SK-N-SH treated with all-trans-retinoic acid at 6 μM for 48 hours (cell line): Measurements from ENCODE around the gene PTGS1.
"Not testable (repeated sequence)": the region's sequence is repeated elsewhere in the genome, so short reads cannot be mapped to it uniquely, and the experiment has no call there.

Experiments used
- ATAC-seq: fragments of 200-7000 bp; cut with Tn5 transposase; 3 replicates; pipeline ENCODE4 v1.9.1; 2020; ENCODE audit warnings: mild to moderate bottlenecking, moderate library complexity
- BACH2 ChIP-seq: fragments of 250-450 bp; sonication (Bioruptor Pico); IDR thresholded peaks from 2 replicates; pipeline ENCODE4 v1.9.0; 2021; ENCODE audit warnings: mild to moderate bottlenecking, borderline replicate concordance
- CREB5 ChIP-seq: fragments of 250-450 bp; sonication (Bioruptor Pico); IDR thresholded peaks from 2 replicates; pipeline ENCODE4 v1.5.1; 2020; ENCODE audit warnings: low read depth, mild to moderate bottlenecking, moderate library complexity
- CSDC2 ChIP-seq: fragments of 250-450 bp; sonication (Bioruptor Pico); IDR thresholded peaks from 2 replicates; pipeline ENCODE4 v1.5.0; 2020; ENCODE audit warnings: mild to moderate bottlenecking, moderate library complexity
- ESRRG ChIP-seq: fragments of 250-450 bp; sonication (Bioruptor Pico); IDR thresholded peaks from 2 replicates; pipeline ENCODE4 v1.6.1; 2021; ENCODE audit warnings: mild to moderate bottlenecking
- GLIS3 ChIP-seq: fragments of 250-450 bp; sonication (Bioruptor Pico); IDR thresholded peaks from 2 replicates; pipeline ENCODE4 v1.5.0; 2020; ENCODE audit warnings: mild to moderate bottlenecking, moderate library complexity
- ISL1 ChIP-seq: fragments of 250-450 bp; sonication (Bioruptor Pico); IDR thresholded peaks from 2 replicates; pipeline ENCODE4 v2.1.2; 2022; ENCODE audit warnings: mild to moderate bottlenecking, moderate library complexity
- OSR1 ChIP-seq: fragments of 250-450 bp; sonication (Bioruptor Pico); IDR thresholded peaks from 2 replicates; pipeline ENCODE4 v1.8.0; 2022; ENCODE audit warnings: moderate library complexity, mild to moderate bottlenecking, inconsistent platforms
- PPARA ChIP-seq: fragments of 250-450 bp; sonication (Bioruptor Pico); IDR thresholded peaks from 2 replicates; pipeline ENCODE4 v1.5.0; 2020; ENCODE audit warnings: mild to moderate bottlenecking, borderline replicate concordance
- RARB ChIP-seq: fragments of 250-450 bp; sonication (Bioruptor Pico); IDR thresholded peaks from 2 replicates; pipeline ENCODE4 v1.8.0; 2021; ENCODE audit warnings: mild to moderate bottlenecking, moderate library complexity
- SNAI2 ChIP-seq: fragments of 250-450 bp; sonication (Bioruptor Pico); IDR thresholded peaks from 2 replicates; pipeline ENCODE4 v1.5.0; 2020; ENCODE audit warnings: mild to moderate bottlenecking, moderate library complexity
- TCF4 ChIP-seq: fragments of 250-450 bp; sonication (Bioruptor Pico); IDR thresholded peaks from 2 replicates; pipeline ENCODE4 v1.8.0; 2021; ENCODE audit warnings: mild to moderate bottlenecking, moderate library complexity, borderline replicate concordance
- ZC3H10 ChIP-seq: fragments of 250-450 bp; sonication (Bioruptor Pico); IDR thresholded peaks from 2 replicates; pipeline ENCODE4 v1.5.1; 2021; ENCODE audit warnings: mild to moderate bottlenecking, moderate library complexity
- ZFP3 ChIP-seq: fragments of 250-450 bp; sonication (Bioruptor Pico); IDR thresholded peaks from 2 replicates; pipeline ENCODE4 v1.5.0; 2020; ENCODE audit warnings: mild to moderate bottlenecking, moderate library complexity
- ZFP30 ChIP-seq: fragments of 450-650 bp; formaldehyde crosslinking; IDR thresholded peaks from 2 replicates; pipeline ENCODE4 v1.5.0; 2022; ENCODE audit warnings: mild to moderate bottlenecking, moderate library complexity
- ZNF565 ChIP-seq: fragments of 450-650 bp; formaldehyde crosslinking; conservative IDR thresholded peaks from 2 replicates; pipeline ENCODE4 v1.5.0; 2020; ENCODE audit warnings: low read depth, mild to moderate bottlenecking, moderate library complexity
- ZNF70 ChIP-seq: fragments of 450-650 bp; formaldehyde crosslinking; IDR thresholded peaks from 2 replicates; pipeline ENCODE4 v1.5.0; 2020; ENCODE audit warnings: mild to moderate bottlenecking, moderate library complexity
- ZNF8 ChIP-seq: fragments of 450-650 bp; formaldehyde crosslinking; IDR thresholded peaks from 2 replicates; pipeline ENCODE4 v1.5.0; 2020; ENCODE audit warnings: mild to moderate bottlenecking, moderate library complexity
- TF ChIP-seq, protein P1 (sequence below): fragments of 250-450 bp; sonication (Bioruptor Pico); IDR thresholded peaks from 2 replicates; pipeline ENCODE4 v1.5.1; 2021; ENCODE audit warnings: mild to moderate bottlenecking, moderate library complexity
- TF ChIP-seq, protein P2 (sequence below): fragments of 250-450 bp; sonication (Bioruptor Pico); IDR thresholded peaks from 2 replicates; pipeline ENCODE4 v1.8.0; 2021; ENCODE audit warnings: low read depth, mild to moderate bottlenecking, moderate library complexity, borderline replicate concordance
- TF ChIP-seq, protein P3 (sequence below): fragments of 250-450 bp; sonication (Bioruptor Pico); IDR thresholded peaks from 2 replicates; pipeline ENCODE4 v1.8.0; 2020; ENCODE audit warnings: mild to moderate bottlenecking, moderate library complexity, borderline replicate concordance
- TF ChIP-seq, protein P4 (sequence below): fragments of 250-450 bp; sonication (Bioruptor Pico); IDR thresholded peaks from 2 replicates; pipeline ENCODE4 v1.5.0; 2020; ENCODE audit warnings: mild to moderate bottlenecking, moderate library complexity

PTGS1 gene

DNA sequence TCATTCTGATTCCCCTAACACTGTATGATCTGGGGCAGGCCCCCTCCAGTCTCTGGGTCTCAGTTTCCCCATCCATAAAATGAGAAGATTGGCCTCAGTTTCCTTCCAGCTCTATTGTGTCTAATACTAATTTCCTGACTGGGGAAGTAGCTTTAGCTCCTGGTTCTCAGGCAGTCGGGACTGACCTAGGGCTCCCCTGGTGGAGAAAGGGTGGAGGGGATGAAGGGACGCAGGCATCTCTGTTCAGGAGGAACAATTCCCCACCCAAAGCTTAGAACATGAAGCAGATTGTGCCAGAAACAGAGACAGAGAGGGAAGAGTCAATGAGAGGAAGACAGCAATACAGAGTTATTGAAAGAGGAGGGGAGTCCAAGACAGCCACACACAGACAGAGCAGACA, 14.2 kb upstream of the PTGS1 start:
- ATAC-seq: peak; percentile 69; the same call in 2 of the 3 replicates
- no peak for TF ChIP-seq PPARA (CRISPR knock-in tag)
- no peak for TF ChIP-seq ISL1 (CRISPR knock-in tag)
- TF ChIP-seq, protein P1, sequence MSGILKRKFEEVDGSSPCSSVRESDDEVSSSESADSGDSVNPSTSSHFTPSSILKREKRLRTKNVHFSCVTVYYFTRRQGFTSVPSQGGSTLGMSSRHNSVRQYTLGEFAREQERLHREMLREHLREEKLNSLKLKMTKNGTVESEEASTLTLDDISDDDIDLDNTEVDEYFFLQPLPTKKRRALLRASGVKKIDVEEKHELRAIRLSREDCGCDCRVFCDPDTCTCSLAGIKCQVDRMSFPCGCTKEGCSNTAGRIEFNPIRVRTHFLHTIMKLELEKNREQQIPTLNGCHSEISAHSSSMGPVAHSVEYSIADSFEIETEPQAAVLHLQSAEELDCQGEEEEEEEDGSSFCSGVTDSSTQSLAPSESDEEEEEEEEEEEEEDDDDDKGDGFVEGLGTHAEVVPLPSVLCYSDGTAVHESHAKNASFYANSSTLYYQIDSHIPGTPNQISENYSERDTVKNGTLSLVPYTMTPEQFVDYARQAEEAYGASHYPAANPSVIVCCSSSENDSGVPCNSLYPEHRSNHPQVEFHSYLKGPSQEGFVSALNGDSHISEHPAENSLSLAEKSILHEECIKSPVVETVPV: no peak
- no peak for TF ChIP-seq CSDC2 (CRISPR knock-in tag)
- TF ChIP-seq SNAI2: no peak
- TF ChIP-seq, protein P2, sequence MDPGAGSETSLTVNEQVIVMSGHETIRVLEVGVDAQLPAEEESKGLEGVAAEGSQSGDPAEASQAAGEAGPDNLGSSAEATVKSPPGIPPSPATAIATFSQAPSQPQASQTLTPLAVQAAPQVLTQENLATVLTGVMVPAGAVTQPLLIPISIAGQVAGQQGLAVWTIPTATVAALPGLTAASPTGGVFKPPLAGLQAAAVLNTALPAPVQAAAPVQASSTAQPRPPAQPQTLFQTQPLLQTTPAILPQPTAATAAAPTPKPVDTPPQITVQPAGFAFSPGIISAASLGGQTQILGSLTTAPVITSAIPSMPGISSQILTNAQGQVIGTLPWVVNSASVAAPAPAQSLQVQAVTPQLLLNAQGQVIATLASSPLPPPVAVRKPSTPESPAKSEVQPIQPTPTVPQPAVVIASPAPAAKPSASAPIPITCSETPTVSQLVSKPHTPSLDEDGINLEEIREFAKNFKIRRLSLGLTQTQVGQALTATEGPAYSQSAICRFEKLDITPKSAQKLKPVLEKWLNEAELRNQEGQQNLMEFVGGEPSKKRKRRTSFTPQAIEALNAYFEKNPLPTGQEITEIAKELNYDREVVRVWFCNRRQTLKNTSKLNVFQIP (CRISPR knock-in tag): no peak
- TF ChIP-seq ZFP30 (CRISPR knock-in tag): no peak
- no peak for TF ChIP-seq ZC3H10
- TF ChIP-seq, protein P3, sequence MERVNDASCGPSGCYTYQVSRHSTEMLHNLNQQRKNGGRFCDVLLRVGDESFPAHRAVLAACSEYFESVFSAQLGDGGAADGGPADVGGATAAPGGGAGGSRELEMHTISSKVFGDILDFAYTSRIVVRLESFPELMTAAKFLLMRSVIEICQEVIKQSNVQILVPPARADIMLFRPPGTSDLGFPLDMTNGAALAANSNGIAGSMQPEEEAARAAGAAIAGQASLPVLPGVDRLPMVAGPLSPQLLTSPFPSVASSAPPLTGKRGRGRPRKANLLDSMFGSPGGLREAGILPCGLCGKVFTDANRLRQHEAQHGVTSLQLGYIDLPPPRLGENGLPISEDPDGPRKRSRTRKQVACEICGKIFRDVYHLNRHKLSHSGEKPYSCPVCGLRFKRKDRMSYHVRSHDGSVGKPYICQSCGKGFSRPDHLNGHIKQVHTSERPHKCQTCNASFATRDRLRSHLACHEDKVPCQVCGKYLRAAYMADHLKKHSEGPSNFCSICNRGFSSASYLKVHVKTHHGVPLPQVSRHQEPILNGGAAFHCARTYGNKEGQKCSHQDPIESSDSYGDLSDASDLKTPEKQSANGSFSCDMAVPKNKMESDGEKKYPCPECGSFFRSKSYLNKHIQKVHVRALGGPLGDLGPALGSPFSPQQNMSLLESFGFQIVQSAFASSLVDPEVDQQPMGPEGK (CRISPR knock-in tag): no peak
- no peak for TF ChIP-seq OSR1
- TF ChIP-seq ZNF8 (CRISPR knock-in tag): no peak
- TF ChIP-seq, protein P4, sequence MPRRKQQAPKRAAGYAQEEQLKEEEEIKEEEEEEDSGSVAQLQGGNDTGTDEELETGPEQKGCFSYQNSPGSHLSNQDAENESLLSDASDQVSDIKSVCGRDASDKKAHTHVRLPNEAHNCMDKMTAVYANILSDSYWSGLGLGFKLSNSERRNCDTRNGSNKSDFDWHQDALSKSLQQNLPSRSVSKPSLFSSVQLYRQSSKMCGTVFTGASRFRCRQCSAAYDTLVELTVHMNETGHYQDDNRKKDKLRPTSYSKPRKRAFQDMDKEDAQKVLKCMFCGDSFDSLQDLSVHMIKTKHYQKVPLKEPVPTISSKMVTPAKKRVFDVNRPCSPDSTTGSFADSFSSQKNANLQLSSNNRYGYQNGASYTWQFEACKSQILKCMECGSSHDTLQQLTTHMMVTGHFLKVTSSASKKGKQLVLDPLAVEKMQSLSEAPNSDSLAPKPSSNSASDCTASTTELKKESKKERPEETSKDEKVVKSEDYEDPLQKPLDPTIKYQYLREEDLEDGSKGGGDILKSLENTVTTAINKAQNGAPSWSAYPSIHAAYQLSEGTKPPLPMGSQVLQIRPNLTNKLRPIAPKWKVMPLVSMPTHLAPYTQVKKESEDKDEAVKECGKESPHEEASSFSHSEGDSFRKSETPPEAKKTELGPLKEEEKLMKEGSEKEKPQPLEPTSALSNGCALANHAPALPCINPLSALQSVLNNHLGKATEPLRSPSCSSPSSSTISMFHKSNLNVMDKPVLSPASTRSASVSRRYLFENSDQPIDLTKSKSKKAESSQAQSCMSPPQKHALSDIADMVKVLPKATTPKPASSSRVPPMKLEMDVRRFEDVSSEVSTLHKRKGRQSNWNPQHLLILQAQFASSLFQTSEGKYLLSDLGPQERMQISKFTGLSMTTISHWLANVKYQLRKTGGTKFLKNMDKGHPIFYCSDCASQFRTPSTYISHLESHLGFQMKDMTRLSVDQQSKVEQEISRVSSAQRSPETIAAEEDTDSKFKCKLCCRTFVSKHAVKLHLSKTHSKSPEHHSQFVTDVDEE (CRISPR knock-in tag): no peak
- TF ChIP-seq GLIS3 (CRISPR knock-in tag): no peak
- no peak for TF ChIP-seq BACH2 (CRISPR knock-in tag)
- TF ChIP-seq TCF4 (CRISPR knock-in tag): no peak
- TF ChIP-seq ZFP3 (CRISPR knock-in tag): no peak
- no peak for TF ChIP-seq ZNF565 (CRISPR knock-in tag)
- TF ChIP-seq ESRRG (CRISPR knock-in tag): no peak
- TF ChIP-seq RARB: no peak
- TF ChIP-seq CREB5 (CRISPR knock-in tag): no peak

DNA sequence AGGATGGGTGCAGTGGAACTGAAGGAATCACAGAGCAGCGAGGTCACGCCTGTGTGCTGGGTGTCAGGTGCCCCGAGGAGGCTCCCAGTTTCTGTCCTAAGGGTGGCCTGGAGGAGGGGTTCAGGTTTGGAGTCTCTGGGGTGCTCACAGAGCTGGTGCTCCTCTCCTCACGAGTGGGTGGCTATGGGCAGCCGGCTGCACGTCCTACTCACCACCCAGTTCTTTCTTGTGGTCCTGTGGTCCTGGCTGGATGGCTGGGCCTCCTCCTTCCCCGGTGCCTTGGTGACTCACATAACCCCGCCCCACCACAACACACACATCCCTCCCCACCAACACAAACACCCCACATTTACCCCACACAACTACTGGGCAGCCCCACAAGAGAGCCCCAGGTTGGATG, 9.9 kb upstream of the PTGS1 start:
- TF ChIP-seq, protein P4 (CRISPR knock-in tag): no peak
- no peak for TF ChIP-seq ZFP30 (CRISPR knock-in tag)
- no peak for TF ChIP-seq GLIS3 (CRISPR knock-in tag)
- TF ChIP-seq BACH2 (CRISPR knock-in tag): no peak
- no peak for TF ChIP-seq ZNF70
- TF ChIP-seq, protein P2 (CRISPR knock-in tag): no peak
- TF ChIP-seq SNAI2: no peak
- TF ChIP-seq ESRRG (CRISPR knock-in tag): no peak
- TF ChIP-seq ISL1 (CRISPR knock-in tag): no peak
- no peak for TF ChIP-seq PPARA (CRISPR knock-in tag)
- no peak for TF ChIP-seq OSR1
- no peak for TF ChIP-seq ZFP3 (CRISPR knock-in tag)
- TF ChIP-seq, all 23 proteins: peak for 0
- ATAC-seq: peak; percentile 29

DNA sequence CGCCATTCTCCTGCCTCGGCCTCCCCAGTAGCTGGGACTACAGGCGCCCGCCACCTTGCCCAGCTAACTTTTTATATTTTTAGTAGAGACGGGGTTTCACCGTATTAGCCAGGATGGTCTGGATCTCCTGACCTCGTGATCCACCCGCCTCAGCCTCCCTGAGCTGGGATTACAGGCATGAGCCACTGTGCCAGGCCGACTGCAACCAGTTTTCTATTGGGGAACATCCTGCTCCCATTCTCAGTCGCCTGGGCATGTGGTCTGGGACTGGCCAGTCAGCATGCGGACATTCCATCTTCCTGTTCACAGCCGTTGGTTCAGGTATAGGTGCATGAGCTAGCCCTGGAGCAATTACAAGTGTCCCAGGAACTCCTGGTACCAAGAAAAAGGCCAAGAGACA, 7.7 kb upstream of the PTGS1 start:
- ATAC-seq: not testable (repeated sequence)
